Uterus (tissue), 2 donors: ENCODE measurements around the gene PRKAR2A.
"Not testable (repeated sequence)": the region's sequence is repeated elsewhere in the genome, so short reads cannot be mapped to it uniquely, and the experiment has no call there.

Experiments used
- POLR2A ChIP-seq, 2 donors: fragments of 450-650 bp; IDR thresholded peaks; one replicate each; pipeline ENCODE4 v1.6.1; 2016; ENCODE audit warnings: antibody characterized with exemption in 2 of 2, mild to moderate bottlenecking in 1 of 2, moderate library complexity in 1 of 2
- TF ChIP-seq, protein P1 (sequence below), 4 experiments: fragments of 200-600 bp in 2 of 4; fragments of 450-650 bp in 2 of 4; sonication (generic) in 2 of 4; IDR thresholded peaks; one replicate each; pipeline ENCODE4 v1.5.1; 2016 to 2019; ENCODE audit warnings: antibody characterized with exemption in 4 of 4, mild to moderate bottlenecking in 2 of 4, moderate library complexity in 1 of 4

DNA sequence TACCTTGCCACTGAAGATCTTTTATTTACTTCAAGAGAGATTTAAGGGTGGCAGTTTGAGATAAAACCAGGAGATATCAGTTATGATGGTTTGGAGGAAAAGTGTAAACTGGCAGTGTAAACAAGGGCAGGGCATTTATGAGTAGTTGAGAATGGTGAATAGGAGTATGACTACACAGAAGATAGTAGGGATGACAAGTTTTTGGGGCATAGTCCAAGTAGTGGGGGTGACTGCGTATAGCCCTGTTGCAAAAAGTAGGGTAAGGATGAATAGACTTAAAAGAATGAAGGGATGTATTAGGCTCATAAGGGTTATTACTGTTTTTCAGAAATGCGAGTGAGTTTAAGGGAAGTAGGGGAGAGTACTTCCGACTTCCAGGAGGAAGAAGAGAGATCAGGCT, 124.4 kb downstream of the PRKAR2A start:
- TF ChIP-seq, protein P1, sequence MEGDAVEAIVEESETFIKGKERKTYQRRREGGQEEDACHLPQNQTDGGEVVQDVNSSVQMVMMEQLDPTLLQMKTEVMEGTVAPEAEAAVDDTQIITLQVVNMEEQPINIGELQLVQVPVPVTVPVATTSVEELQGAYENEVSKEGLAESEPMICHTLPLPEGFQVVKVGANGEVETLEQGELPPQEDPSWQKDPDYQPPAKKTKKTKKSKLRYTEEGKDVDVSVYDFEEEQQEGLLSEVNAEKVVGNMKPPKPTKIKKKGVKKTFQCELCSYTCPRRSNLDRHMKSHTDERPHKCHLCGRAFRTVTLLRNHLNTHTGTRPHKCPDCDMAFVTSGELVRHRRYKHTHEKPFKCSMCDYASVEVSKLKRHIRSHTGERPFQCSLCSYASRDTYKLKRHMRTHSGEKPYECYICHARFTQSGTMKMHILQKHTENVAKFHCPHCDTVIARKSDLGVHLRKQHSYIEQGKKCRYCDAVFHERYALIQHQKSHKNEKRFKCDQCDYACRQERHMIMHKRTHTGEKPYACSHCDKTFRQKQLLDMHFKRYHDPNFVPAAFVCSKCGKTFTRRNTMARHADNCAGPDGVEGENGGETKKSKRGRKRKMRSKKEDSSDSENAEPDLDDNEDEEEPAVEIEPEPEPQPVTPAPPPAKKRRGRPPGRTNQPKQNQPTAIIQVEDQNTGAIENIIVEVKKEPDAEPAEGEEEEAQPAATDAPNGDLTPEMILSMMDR (IDR thresholded peaks at IDR 0.05): not testable (repeated sequence)
- TF ChIP-seq POLR2A (IDR thresholded peaks at IDR 0.05): not testable (repeated sequence)
